G401 (cell line): ENCODE results near the gene CRLF1. TPM values are rescaled to one million over a fixed set of nuclear protein-coding genes. Genes with fewer than 3 reads are reported as not detected.

Experiments
- DNase-seq: peaks from one replicate; pipeline ENCODE4 v3.0.0-alpha.2; 2015; ENCODE audit warnings: low spot score
- in situ Hi-C: cut with HindIII; loops from 2 replicates; pipeline ENCODE4 v1.10.0; 2016; ENCODE audit warnings: low sequenced_read_pairs, mixed read lengths
- total RNA-seq: library from RNA; depleted of rRNA; stranded (reverse); fragments of >200 nt; shearing (Covaris generic); gene quantifications from 2 replicates; pipeline ENCODE4 v1.2.3, GENCODE V29; 2014

CRLF1 gene
- total RNA-seq, 1 experiment from 2014 or later = 148 TPM

DNA sequence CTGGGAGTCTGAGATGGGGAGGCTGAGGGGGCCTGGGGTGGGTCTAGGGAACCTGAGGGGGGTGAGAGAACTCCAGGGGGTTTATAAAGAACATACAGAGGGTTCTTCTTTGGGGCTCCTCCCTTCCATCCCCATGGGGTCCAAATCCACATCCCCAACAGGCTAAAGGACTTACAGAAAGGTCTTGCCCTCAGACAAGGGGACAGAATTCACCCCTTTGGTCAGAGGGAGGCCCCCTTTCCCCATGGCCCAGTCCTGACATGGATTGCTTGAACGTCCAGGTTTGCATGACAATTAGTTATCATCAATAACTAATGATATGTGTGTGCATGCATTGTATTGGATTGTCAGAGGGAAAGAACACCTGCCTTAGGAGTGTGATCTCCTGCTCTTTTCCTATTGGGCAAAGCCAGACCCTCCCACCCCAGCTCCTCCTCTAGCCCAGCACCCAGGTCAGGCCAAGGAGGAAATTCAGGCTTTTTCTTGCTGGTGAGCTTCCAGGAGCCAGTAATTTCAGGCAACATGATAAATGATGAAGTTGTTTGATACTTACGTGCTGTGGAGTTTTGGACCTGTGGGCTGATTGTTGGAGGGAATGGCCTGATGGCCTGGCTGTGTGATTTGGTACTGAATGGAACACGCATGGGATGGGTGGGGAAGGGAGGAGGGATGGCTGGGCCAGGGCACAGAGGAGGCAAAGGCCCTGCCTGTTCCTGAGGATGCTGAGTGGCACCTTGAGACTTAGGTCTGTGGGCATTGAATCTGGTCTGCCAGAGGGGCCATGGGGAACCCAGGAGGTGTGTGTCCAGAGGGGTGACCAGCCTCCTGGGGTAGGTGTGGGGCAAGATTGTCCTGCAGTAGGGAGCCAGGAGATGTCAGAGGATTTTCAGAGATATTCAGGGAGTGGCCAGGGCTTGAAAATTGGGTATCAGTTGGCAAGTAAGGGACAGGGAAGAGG, 31.4 kb upstream of the CRLF1 start:
- peak; percentile 67 for DNase-seq
- in situ Hi-C loops = no loop called here

DNA sequence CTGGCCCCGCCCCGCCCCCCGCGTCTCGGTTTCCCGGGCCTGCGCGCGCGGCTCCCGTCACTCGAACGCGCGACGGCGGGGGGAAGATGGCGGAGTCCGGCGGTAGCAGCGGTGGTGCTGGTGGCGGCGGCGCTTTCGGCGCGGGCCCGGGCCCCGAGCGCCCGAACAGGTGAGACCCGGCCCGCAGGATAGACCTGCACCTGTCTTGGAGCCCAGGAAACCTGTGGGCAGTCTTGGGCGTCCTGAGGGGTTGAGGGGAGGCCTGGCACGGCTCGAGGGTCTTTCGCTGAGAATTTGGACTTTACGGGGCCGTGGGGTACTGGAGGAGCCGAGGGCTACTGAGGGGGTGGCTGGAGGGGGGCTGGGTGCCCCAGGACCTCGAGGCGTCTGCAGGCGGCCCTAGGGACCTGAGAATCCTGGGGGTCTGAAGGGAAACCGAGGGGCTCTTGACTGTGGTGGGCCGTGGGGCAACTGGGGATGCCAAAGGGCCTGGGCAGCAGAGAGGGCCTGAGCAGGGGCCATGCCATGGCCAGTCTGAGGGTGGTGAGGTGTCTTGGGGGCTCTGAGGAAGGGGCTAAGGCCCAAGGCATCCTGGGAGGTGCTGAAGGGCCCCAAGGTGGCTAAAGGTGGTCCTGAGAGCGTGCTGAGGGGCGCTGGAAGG, 30.5 kb upstream of the CRLF1 start, which contains the start of gene KLHL26:
KLHL26 (plus strand) TSS at position 60 of the 661 bp plus-strand sequence; CDS start at position 87, 27 bp downstream.
- in situ Hi-C loops = no loop called here

DNA sequence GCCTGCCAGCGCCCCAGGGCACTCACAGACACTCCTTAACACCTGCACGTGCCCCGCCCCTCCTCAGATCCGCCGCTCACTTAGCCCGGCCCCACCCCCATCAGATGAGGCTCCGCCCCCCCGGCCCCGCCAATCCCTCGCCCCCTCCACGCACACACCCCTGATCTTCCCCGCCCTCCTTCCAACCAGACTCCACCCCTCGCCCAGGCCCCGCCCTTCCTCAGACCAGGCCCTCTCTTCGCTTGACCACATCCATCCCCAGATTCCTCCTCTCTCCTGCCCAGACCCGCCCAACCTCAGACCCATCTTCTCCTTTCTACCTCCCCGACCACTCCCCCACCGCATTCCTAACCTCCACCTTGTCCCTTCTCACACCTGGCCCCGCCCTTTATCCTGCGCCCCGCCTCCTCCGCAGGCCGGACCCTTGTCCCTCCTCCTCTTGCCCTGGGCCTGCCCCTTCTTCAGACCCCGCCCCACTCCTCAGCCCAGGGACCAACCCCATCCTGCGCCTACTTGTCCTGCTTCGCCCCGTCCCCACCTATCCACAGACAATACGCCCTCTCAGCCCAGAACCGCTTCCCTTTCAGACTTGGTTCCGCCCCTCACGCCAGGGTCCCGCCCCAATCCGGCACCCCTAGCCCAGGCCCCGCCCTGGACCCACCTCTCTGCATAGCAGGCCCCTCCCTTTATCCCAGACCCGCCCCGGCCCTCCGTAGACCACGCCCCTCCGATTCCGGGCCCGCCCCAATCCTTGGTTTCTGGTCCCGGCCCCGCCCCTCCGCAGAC, 29.8 kb upstream of the CRLF1 start:
- peak; percentile 96 for DNase-seq
- in situ Hi-C loops = no loop called here

More for the DNA sequence above, 30.5 kb upstream of the CRLF1 start, which contains the start of gene KLHL26:
- no peak for DNase-seq

DNA sequence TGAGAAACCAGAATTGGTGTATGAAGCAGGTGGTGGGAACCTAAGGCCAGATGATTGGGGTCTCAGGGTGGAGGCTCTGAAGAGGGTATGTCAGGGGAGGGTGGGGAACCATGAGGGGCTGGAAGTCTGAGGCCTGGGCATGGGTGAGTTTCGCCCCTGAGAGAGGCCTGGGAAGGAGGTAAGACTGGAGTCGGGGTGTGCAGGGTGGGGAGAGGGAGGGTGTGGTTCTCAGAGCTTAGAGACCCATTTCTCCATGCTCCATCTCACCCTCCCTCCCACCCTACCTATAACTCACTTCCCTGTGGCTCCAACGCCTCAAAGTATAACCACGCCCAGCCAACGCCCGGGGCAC, 29.2 kb upstream of the CRLF1 start:
- DNase-seq = no peak
- in situ Hi-C loops = no loop called here

DNA sequence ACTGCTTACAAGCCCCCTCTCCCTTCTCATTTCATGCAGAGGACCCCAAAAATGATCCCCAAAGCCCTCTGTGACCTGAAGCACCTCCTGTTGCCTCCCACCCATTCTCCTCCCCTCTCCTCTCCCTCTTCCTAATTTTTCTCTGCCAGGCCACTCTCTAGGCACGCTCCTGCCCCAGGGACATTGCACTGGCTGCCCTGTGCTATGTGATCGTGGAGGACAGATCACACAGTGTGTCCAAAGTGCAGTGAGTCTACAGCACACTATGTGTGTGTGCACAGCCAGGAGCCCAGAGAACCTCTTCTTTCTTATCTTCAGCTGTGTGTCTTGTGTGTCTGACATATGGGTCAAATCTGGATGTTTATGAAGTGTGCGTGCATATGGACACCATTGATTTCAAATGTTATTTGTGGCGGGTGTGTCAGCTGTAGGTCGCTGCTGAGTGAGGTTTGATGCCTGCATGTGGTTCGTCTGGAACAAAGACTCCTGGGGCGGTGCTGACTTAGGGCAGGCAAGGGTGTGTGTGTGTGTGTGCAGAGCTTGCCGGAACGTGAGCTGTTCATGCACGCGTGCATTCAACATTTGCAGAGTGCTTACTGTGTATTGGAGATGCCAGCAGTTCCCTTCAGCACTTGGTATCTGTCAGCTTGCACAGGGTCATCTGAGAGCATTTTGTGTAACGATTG, 28.2 kb upstream of the CRLF1 start:
- in situ Hi-C loops = no loop called here
- DNase-seq = no peak

DNA sequence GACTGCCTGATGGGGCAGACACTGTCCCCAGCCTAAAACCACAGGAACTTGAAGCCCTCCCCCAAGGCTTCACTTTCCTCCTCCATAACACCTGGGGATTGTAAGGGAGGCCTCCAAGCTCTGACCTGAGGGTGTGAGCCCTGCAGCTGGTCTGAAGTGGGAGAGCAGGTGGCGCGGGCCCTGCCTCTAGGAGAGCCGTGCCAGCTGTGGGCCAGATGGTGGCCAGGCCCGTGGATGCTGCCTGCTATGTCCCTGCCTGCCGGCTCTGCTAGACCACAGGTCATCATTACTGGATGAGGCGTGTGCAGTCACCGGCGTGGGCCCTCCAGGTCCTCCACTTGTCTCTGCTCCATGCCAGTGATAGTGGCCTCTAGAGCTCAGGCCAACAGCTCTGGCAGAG, 26.7 kb upstream of the CRLF1 start:
- no peak for DNase-seq

DNA sequence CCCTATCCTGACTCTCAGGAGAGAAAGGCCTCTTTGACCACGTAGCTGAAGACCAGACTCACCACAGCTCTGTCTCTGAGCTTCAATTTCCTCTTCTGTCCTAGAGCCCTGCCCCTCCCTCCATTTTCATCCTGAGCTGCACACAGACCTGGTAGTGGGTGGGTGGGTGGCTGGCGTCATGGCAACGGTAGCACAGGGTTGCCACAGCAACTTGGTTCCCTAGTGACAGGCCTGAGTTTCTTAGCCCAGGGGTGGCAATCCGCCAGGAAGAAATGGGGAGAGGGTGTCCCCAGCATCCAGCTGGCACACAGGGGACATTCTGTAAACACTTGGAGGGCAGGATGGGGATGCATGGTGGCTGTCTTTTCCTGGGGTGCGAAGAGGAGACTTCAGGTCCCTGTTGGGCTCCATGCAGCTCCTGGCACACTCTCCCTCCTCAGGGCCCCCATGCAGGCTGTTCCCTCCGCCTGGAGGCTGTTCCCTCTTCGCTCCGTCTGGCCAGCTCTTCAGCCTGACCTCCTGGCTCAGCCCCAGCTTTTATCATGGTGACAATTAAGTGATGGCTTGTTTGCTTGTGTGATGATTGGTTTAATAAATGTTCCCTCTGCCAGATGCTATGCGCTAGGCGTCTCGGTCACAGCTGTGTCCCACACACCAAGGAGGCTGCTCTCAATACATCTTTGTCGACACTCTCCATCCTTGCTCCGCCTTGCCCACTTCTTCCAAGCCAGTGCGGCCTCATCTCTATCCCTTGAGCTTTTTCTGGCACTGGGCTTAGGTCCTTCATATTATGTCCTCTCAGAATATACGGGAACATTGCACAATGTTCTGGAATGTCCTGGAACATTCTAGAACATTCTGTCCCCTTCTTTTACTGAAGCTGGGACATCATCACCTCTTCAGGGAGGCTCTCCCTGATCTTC, 22.8 kb upstream of the CRLF1 start:
- in situ Hi-C loops = no loop called here
- no peak for DNase-seq

More for the DNA sequence above, 26.7 kb upstream of the CRLF1 start:
- in situ Hi-C loops = no loop called here

DNA sequence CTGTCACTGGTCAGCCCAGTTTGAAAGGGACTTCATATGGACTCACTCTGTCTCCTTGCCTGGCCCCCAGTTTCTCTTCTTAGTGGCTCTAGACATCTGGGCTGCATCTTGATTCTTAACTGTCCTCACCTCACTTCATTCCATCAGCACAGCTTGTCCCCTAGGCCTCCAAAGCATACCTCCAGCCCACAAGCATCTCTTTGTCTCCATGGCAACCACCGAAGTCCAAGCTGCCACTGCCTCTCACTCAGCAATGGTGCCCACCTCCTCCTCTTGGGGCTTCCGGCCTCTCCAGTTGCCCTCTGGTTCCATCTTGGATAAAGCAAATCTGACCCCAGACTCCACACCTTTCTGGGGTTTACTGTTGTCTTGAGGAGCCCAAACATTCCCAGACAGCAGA, 20.3 kb upstream of the CRLF1 start:
- DNase-seq = no peak
- in situ Hi-C loops = no loop called here

DNA sequence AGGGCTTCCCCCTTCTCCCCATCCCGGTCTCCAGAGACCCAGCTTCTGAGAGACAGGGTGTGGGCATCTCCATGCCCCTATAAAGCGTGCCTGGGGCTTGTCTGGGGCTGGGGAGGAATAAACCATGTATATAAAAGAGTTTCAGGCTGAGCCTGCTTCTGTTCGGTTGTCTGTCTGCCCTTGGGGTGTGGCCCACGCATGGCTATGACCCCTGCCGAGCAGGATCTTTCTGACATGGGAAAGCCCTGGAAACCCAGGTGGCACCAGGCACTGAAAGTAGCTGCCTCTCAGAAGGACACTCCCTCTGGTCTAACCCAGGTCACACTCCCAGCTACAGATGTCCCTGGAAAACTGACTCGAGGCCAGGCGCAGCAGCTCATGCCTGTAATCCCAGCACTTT, 14.3 kb upstream of the CRLF1 start:
- no peak for DNase-seq
- in situ Hi-C loops = no loop called here

DNA sequence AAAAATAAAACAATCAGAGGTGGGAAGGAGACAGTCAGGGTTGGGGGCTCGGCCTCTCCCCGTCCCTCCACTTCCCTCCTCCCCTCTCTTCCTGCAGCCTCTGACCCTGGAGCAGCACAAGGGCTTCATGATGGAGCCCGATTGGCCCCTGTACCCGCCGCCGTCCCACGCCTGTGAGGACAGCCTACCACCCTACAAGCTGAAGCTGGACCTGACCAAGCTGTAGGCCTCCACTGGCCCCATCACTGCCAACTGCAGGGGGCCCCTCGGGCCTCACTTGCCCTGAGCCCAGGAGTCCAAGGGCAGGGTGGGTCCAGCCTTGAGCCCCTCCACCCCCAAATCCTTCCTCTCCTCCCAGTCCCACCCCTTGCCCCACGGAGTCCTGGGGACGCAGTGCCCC, 13.7 kb upstream of the CRLF1 start:
- no peak for DNase-seq
- in situ Hi-C loops = no loop called here

DNA sequence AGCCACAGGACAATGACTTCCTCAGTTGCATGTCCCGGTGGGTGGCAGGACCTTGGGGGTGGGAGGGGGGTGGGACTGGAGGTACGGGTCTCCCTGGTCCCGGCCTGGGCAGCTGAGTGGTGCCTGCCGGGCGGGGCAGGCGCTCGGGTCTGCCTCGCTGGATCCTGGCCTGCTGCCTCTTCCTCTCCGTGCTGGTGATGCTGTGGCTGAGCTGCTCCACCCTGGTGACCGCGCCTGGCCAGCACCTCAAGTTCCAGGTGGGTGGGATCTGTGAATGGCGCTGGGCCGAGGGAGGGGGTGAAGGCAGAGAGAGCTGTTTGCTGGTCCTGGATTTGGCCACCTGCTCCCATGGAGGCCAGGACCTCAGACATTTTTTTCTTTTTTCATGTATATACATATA, 11.6 kb upstream of the CRLF1 start:
- no peak for DNase-seq
- in situ Hi-C loops = no loop called here

DNA sequence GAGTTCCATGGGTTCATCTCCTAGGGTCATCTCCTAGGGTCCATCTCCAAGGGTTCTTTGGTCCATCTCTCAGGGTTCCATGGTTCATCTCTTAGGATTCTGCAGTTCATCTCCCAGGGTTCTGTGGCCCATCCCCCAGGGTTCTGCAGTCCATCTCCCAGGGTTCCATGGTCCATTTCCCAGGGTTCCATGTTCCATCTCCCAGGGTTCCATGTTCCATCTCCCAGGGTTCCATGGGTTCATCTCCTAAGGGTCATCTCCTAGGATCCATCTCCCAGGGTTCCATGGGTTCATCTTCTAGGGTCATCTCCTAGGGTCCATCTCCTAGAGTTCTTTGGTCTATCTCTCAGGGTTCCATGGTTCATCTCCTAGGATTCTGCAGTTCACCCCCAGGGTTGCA, 11.0 kb upstream of the CRLF1 start:
- in situ Hi-C loops = no loop called here
- DNase-seq = no peak

DNA sequence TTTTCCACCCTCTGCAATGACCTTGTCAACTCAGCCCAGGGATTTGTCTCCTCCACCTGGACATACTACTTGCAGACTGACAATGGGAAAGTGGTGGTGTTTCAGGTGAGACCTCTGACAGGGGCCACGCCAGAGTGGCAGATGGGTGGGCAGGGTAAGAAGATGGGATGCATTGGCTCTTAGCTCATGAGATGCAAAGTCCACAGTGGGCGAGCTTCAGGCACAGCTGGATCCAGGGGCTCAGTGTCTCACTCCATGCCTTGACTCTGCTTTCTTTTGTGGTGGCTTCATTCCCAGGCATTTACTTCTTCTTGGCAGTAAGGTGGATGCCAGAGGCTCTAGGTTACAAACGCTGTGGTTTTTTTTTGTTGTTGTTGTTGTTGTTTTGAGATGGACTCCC, 9.4 kb upstream of the CRLF1 start:
- in situ Hi-C loops = no loop called here
- DNase-seq = no peak

DNA sequence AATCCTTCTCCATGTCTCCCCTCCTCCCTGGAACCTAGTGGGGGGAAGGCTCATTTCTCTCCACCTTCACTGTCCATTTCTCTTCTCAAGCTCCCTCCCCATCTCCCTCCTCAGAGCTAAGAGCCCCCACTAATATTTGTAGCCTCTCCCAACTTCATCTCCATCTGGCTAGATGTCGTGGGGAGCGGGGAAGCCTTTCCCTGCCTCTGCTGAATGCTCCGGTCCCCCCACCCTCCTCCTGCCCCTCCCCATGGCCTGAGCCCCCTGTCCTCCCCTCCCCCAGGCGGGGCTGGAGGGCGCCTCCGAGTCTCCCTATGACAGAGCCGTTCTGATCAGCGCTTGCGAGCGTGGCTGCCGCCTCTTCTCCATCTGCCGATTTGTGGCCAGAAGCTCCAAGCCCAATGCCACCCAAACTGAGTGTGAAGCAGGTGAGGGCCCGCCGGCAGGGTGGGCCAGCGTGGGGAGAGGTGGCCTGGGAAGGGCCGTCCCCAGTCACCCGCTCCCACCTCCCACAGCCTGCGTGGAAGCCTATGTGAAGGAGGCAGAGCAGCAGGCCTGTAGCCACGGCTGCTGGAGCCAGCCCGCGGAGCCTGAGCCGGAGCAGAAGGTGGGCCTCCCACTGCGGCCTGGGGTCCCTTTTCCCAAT, 7.1 kb upstream of the CRLF1 start:
- in situ Hi-C loops = no loop called here
- peak; percentile 46 for DNase-seq

DNA sequence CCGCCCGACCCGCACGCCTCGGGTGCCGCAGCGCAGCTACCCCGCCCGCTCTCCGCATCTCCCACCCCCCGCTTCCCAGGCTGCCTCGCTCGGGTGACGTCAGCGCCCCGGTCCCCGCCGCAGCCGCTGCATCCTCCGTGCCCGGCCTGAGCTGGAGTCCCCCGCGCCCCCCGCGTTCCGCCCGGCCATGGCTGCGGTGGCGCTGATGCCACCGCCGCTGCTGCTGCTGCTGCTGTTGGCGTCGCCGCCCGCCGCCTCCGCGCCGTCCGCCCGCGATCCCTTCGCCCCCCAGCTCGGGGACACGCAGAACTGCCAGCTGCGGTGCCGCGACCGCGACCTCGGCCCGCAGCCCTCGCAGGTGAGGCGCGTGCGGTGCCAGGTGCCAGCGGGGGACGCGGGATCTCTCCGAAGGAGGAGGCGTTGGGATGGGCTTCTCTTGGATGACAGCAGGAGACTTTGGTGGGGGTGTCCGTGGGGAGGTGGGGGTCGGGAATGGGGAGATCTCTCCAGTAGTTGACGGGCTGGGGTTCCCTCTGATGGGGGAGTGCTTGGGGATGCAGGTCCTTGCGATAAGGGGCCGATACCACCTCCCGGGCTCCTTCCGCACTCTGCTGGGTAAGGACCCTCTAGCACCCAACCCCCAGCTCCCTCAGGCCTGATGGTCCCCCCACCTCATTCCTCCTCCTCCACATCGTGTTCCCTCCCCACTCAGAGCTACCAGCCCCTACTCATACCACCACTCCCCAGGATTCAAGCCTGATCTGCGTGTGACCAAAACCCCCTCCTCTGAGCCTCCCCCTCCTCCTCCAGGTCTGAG, 6.4 kb upstream of the CRLF1 start, which contains the start of gene TMEM59L:
TMEM59L (plus strand) TSS at position 99 of the 817 bp plus-strand sequence; CDS start at position 188, 89 bp downstream.
- DNase-seq = peak; percentile 58

DNA sequence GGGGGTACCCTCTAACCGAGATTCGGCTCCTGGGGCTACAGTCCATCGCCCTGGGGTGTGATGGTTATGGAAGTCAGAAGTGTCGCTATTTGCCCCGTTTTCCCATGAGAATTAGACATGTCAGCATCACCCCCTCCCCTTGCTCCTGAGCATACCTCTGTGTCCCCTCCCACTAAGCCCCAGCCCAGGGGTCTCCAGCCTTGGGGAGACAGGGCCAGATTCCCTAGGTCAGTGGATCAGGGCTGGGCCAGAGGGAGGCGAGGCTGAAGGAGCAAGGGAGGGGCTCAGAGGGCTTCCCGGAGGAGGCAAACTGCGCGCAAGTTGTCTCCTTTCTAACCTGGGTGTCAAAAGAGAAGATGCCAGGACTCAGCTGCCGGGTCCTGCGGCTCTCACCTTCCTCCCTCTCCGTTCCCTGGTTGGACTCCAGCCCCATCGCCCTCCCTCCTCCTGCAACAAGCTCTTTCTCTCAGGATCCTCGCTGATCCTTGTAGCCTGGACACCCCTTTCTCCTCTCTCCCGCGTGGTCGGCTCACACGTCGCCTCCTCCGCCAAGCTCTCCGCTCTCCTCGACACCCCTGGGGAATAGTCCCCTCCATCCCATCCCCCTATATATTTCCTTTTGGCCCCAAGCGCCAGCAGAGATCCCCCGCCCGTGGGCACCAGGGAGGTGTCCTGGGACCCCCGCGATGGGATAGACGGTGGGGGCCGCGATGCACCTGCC, 5.6 kb upstream of the CRLF1 start:
- in situ Hi-C loops = no loop called here
- no peak for DNase-seq

More for the DNA sequence above, 6.4 kb upstream of the CRLF1 start, which contains the start of gene TMEM59L:
- in situ Hi-C loops = no loop called here
